H1 (cell line): ENCODE measurements around the gene C6orf52. TPM values are rescaled to one million over a fixed set of nuclear protein-coding genes. Genes with fewer than 3 reads are reported as not detected.

ENCODE experiments used
- CTCF ChIA-PET: fragments of 300-600 bp; sonication (Branson Sonifier 250); formaldehyde crosslinking; loops from one replicate; lab custom pipeline; 2021; ENCODE audit not compliant: partially characterized antibody; lab: Charles Lee
- POLR2A ChIA-PET: fragments of 300-600 bp; sonication (Branson Sonifier 250); formaldehyde crosslinking; loops from one replicate; lab custom pipeline; 2021; ENCODE audit warnings: inconsistent platforms; ENCODE audit not compliant: partially characterized antibody; lab: Charles Lee
- DNase-seq, 2 experiments: peaks; one replicate each; pipeline versions ENCODE4 v3.0.0 to v3.0.0-alpha.2; 2010 to 2022; ENCODE audit warnings: low spot score in 2 of 2, low read depth in 1 of 2, mixed read lengths in 1 of 2
- FAIRE-seq: peaks from 2 replicates; lab custom pipeline; 2011; peaks lifted over from hg19 to GRCh38; lab: Jason Lieb, UNC
- H2AFZ ChIP-seq: 2 replicates; pipeline ENCODE4 v1.8.1; 2012; ENCODE audit warnings: low read length, inconsistent platforms
- H2AK5ac ChIP-seq: 2 replicates; pipeline ENCODE4 v1.6.1; 2013; ENCODE audit warnings: low read depth, low read length
- H2BK120ac ChIP-seq: replicated peaks from 2 replicates; pipeline ENCODE3; 2013; ENCODE audit warnings: low read depth, low read length, inconsistent platforms
- H2BK12ac ChIP-seq: 2 replicates; pipeline ENCODE4 v1.6.1; 2013; ENCODE audit warnings: low read depth, low read length
- H2BK15ac ChIP-seq: 2 replicates; pipeline ENCODE4 v1.6.1; 2013; ENCODE audit warnings: low read length
- H2BK20ac ChIP-seq: 2 replicates; pipeline ENCODE4 v1.6.1; 2013; ENCODE audit warnings: low read length
- H2BK5ac ChIP-seq: 2 replicates; pipeline ENCODE4 v1.6.1; 2013; ENCODE audit warnings: low read depth, low read length
- H3K14ac ChIP-seq: 2 replicates; pipeline ENCODE4 v1.6.1; 2013; ENCODE audit warnings: inconsistent platforms; ENCODE audit not compliant: insufficient read length
- H3K18ac ChIP-seq: 2 replicates; pipeline ENCODE4 v1.6.1; 2013; ENCODE audit warnings: low read length; ENCODE audit errors: extremely low read depth
- H3K23ac ChIP-seq: 2 replicates; pipeline ENCODE4 v1.6.1; 2013; ENCODE audit warnings: inconsistent platforms; ENCODE audit not compliant: insufficient read length
- H3K23me2 ChIP-seq: 2 replicates; pipeline ENCODE4 v1.6.1; 2013; ENCODE audit warnings: low read depth, low read length
- H3K27ac ChIP-seq: 2 replicates; pipeline ENCODE4 v1.6.1; 2011; ENCODE audit warnings: low read depth, low read length, inconsistent platforms
- H3K27me3 ChIP-seq, 4 experiments: replicated peaks in 1 of 4; 1 replicate in 1 of 4; 2 replicates in 3 of 4; pipeline versions ENCODE4 v1.6.1 to v1.8.1; 2011 to 2013; ENCODE audit warnings: low read length in 3 of 4, mild to moderate bottlenecking in 3 of 4, inconsistent platforms in 2 of 4, mixed read lengths in 2 of 4, moderate library complexity in 1 of 4; ENCODE audit not compliant: control insufficient read depth in 3 of 4, insufficient read depth in 3 of 4; ENCODE audit errors: extremely low read depth in 1 of 4
- H3K36me3 ChIP-seq, 4 experiments: 2 replicates each; pipeline versions ENCODE4 v1.6.1 to v1.8.1; 2011 to 2013; ENCODE audit warnings: mild to moderate bottlenecking in 4 of 4, low read length in 3 of 4, moderate library complexity in 2 of 4, control low read depth in 1 of 4, inconsistent platforms in 1 of 4; ENCODE audit not compliant: insufficient read depth in 4 of 4, control insufficient read depth in 2 of 4
- H3K4ac ChIP-seq: replicated peaks from 2 replicates; pipeline ENCODE3; 2013; ENCODE audit warnings: low read length, low read depth, mixed read lengths, inconsistent platforms; ENCODE audit not compliant: insufficient read length
- H3K4me1 ChIP-seq, 4 experiments: replicated peaks in 1 of 4; 1 replicate in 1 of 4; 2 replicates in 3 of 4; pipeline versions ENCODE4 v1.6.1 to v1.8.1; 2011 to 2013; ENCODE audit warnings: low read length in 3 of 4, inconsistent platforms in 2 of 4, mixed read lengths in 1 of 4; ENCODE audit not compliant: insufficient read depth in 4 of 4, control insufficient read depth in 3 of 4
- H3K4me2 ChIP-seq, 2 experiments: 2 replicates each; pipeline versions ENCODE4 v1.6.1 to v1.8.1; 2011 to 2013; ENCODE audit warnings: low read depth in 2 of 2, low read length in 2 of 2, control low read depth in 1 of 2, inconsistent platforms in 1 of 2, mild to moderate bottlenecking in 1 of 2; ENCODE audit not compliant: insufficient read depth in 1 of 2
- H3K4me3 ChIP-seq, 4 experiments: fragments of 200-600, 300-600 bp in 1 of 4; sonication (generic), shearing (Covaris generic), sonication (Bioruptor Twin) in 1 of 4; 2 replicates each; pipeline versions ENCODE4 v1.5.1 to v1.8.1; 2011 to 2016; ENCODE audit warnings: low read length in 4 of 4, low read depth in 3 of 4, control low read depth in 2 of 4, inconsistent platforms in 2 of 4, mild to moderate bottlenecking in 2 of 4, mixed read lengths in 1 of 4, moderate library complexity in 1 of 4; ENCODE audit not compliant: insufficient read depth in 2 of 4; ENCODE audit errors: extremely low read depth in 1 of 4
- H3K56ac ChIP-seq: replicated peaks from 2 replicates; pipeline ENCODE3; 2013; ENCODE audit warnings: low read depth, mild to moderate bottlenecking, mixed read lengths, low read length, inconsistent platforms; ENCODE audit not compliant: insufficient read length
- H3K79me1 ChIP-seq: 2 replicates; pipeline ENCODE4 v1.6.1; 2013; ENCODE audit warnings: low read depth, low read length, control low read depth
- H3K79me2 ChIP-seq, 2 experiments: 2 replicates each; pipeline versions ENCODE4 v1.6.1 to v1.8.1; 2012 to 2013; ENCODE audit warnings: low read length in 2 of 2, mild to moderate bottlenecking in 2 of 2, inconsistent platforms in 1 of 2; ENCODE audit not compliant: insufficient read depth in 2 of 2, control insufficient read depth in 1 of 2
- H3K9ac ChIP-seq, 4 experiments: replicated peaks in 1 of 4; 1 replicate in 1 of 4; 2 replicates in 3 of 4; pipeline versions ENCODE4 v1.6.1 to v1.8.1; 2011 to 2013; ENCODE audit warnings: low read depth in 3 of 4, low read length in 3 of 4, control low read depth in 2 of 4, mild to moderate bottlenecking in 2 of 4, moderate library complexity in 2 of 4, inconsistent platforms in 1 of 4; ENCODE audit errors: extremely low read depth in 1 of 4
- H3K9me3 ChIP-seq, 2 experiments: 2 replicates each; pipeline versions ENCODE4 v1.6.1 to v1.8.1; 2012 to 2013; ENCODE audit warnings: mild to moderate bottlenecking in 2 of 2, moderate library complexity in 2 of 2, control low read depth in 1 of 2, inconsistent platforms in 1 of 2, low read depth in 1 of 2, low read length in 1 of 2, mixed read lengths in 1 of 2; ENCODE audit not compliant: insufficient read depth in 2 of 2
- H4K20me1 ChIP-seq, 2 experiments: replicated peaks in 1 of 2; 2 replicates each; pipeline versions ENCODE3 to v1.8.1; 2011 to 2013; ENCODE audit warnings: inconsistent platforms in 2 of 2, low read length in 2 of 2, mild to moderate bottlenecking in 1 of 2; ENCODE audit not compliant: insufficient read depth in 2 of 2, control insufficient read depth in 1 of 2
- H4K5ac ChIP-seq: 2 replicates; pipeline ENCODE4 v1.6.1; 2013; ENCODE audit warnings: low read length, low read depth, mixed read lengths, inconsistent platforms; ENCODE audit not compliant: insufficient read length
- H4K8ac ChIP-seq: 2 replicates; pipeline ENCODE4 v1.8.0; 2013; ENCODE audit warnings: mild to moderate bottlenecking, moderate library complexity, low read length, inconsistent platforms; ENCODE audit not compliant: insufficient read depth; ENCODE audit errors: extremely low read depth
- H4K91ac ChIP-seq: replicated peaks from 2 replicates; pipeline ENCODE3; 2013; ENCODE audit warnings: low read length, mixed read lengths, inconsistent platforms; ENCODE audit not compliant: insufficient read length
- ATF3 ChIP-seq: IDR thresholded peaks from 2 replicates; pipeline ENCODE4 v1.6.1; 2011; ENCODE audit warnings: low read depth, mild to moderate bottlenecking, low read length; ENCODE audit not compliant: insufficient read depth
- BCL11A ChIP-seq, 2 experiments: IDR thresholded peaks; one replicate each; pipeline ENCODE4 v1.6.1; 2011; ENCODE audit warnings: low read depth in 2 of 2, low read length in 2 of 2, mild to moderate bottlenecking in 2 of 2
- EGR1 ChIP-seq: IDR thresholded peaks from 2 replicates; pipeline ENCODE4 v1.6.1; 2011; ENCODE audit warnings: low read depth, low read length, borderline replicate concordance
- KDM5A ChIP-seq: fragments of 200-600 bp; IDR thresholded peaks from 2 replicates; pipeline ENCODE4 v1.7.1; 2012; ENCODE audit warnings: mild to moderate bottlenecking, low read length, inconsistent platforms, mixed read lengths
- PHF8 ChIP-seq: fragments of 200-600 bp; sonication (generic); conservative IDR thresholded peaks from 2 replicates; pipeline ENCODE4 v1.7.1; 2012; ENCODE audit warnings: low read depth, mild to moderate bottlenecking, inconsistent platforms, low read length, moderate library complexity
- POLR2AphosphoS5 ChIP-seq: IDR thresholded peaks from 2 replicates; pipeline ENCODE4 v1.6.1; 2011; ENCODE audit warnings: low read depth, low read length
- RAD21 ChIP-seq, 2 experiments: IDR thresholded peaks in 1 of 2; conservative IDR thresholded peaks in 1 of 2; 2 replicates each; pipeline ENCODE4 v1.6.1; 2011; ENCODE audit warnings: low read depth in 2 of 2, low read length in 2 of 2, improper control_type of control experiment in 1 of 2, inconsistent platforms in 1 of 2, mild to moderate bottlenecking in 1 of 2, moderate library complexity in 1 of 2
- RBBP5 ChIP-seq: IDR thresholded peaks from 2 replicates; pipeline ENCODE4 v1.7.1; 2012; ENCODE audit warnings: low read depth, mild to moderate bottlenecking, inconsistent platforms, low read length, moderate library complexity, borderline replicate concordance
- SP1 ChIP-seq: IDR thresholded peaks from 2 replicates; pipeline ENCODE4 v1.6.1; 2011; ENCODE audit warnings: low read depth, low read length
- USF2 ChIP-seq: IDR thresholded peaks from 2 replicates; pipeline ENCODE4 v1.6.1; 2011; ENCODE audit warnings: low read length, improper control_type of control experiment
- WGBS, 2 experiments: shearing (Covaris generic) in 1 of 2; methylation state at CpG; one replicate each; pipeline versions ENCODE4 v1.1.6 to v1.1.7; 2013 to 2015; ENCODE audit warnings: low lambda C conversion rate in 2 of 2, mixed read lengths in 2 of 2, inconsistent platforms in 1 of 2, low coverage in 1 of 2, missing lambda C conversion rate in 1 of 2; ENCODE audit not compliant: insufficient replicate concordance in 2 of 2, insufficient coverage in 1 of 2, insufficient read length in 1 of 2; ENCODE audit errors: extremely low coverage in 1 of 2, missing lambda C conversion rate in 1 of 2; 5-methylcytosine and 5-hydroxymethylcytosine counted together
- polyA plus RNA-seq, 7 experiments: library from polyadenylated mRNA; depleted of rRNA in 3 of 7; stranded (reverse) in 5 of 7; unstranded in 2 of 7; fragments of >200 nt in 5 of 7; fragments of 200-250 nt in 2 of 7; gene quantifications; 1 replicate in 5 of 7; 2 replicates in 1 of 7; 4 replicates in 1 of 7; pipeline versions ENCODE4 v1.2.1 to v1.2.3, GENCODE V29; 2011 to 2013; ENCODE audit warnings: missing spikeins in 2 of 7, mixed read lengths in 2 of 7
- total RNA-seq: library from RNA; stranded (reverse); fragmentation: NEBNext Ultra II Directional; extraction: Animal tissue kit (Norgen Biotek cat#: 25700); gene quantifications from 2 replicates; pipeline ENCODE4 v1.2.1, GENCODE V29; 2021

C6orf52 gene
- total and polyA plus RNA-seq, 2 of the 8 experiments (the other 6 are each of a cell fraction or from before 2014, with no cell fraction given) = 1.5 to 3.1 TPM

- no peak overlapping the region for H2AFZ ChIP-seq
- H2BK5ac ChIP-seq = no peak overlapping the region
- no peak for DNase-seq
- H3K9me3 ChIP-seq = no peaks in the 10 kb centered on the region
- no peak overlapping the region for H2BK15ac ChIP-seq
- H3K4me1 ChIP-seq = no peaks in the 10 kb centered on the region; a peak in 1 of 7 replicates
- no peak overlapping the region for H3K4me2 ChIP-seq
- H2AK5ac ChIP-seq = no peak overlapping the region
- no peak overlapping the region for H3K4ac ChIP-seq
- no peak overlapping the region for H3K18ac ChIP-seq
- no peaks in the 10 kb centered on the region for H4K20me1 ChIP-seq
- H3K56ac ChIP-seq = no peak overlapping the region
- FAIRE-seq = no peak
- peaks cover 4% of the 10 kb centered on the region; the same call in 1 of the 2 replicates for H3K23me2 ChIP-seq
- no peak overlapping the region for H3K9ac ChIP-seq
- no peak overlapping the region for H2BK20ac ChIP-seq
- no peaks in the 10 kb centered on the region; a peak in 1 of 7 replicates for H3K27me3 ChIP-seq
- H3K4me3 ChIP-seq = no peak overlapping the region
- no peak overlapping the region for H3K14ac ChIP-seq
- H3K27ac ChIP-seq = no peak overlapping the region
- no peak overlapping the region for H3K23ac ChIP-seq
- ChIA-PET CTCF (interaction anchor here (1.4 kb wide), 1 partner anchor 19 kb away, joined by 3 read pairs; no protein-coding TSS in a partner anchor), POLR2A (interaction anchor here (1.2 to 2.9 kb wide), 3 partner anchors 10 to 21 kb away, joined by 3 to 15 read pairs (median 5); partner anchors contain the start of gene TMEM14C)
- H3K79me1 ChIP-seq = no peaks in the 10 kb centered on the region
- H2BK12ac ChIP-seq = no peak overlapping the region
- H4K91ac ChIP-seq = no peak overlapping the region
- no peak overlapping the region for H4K8ac ChIP-seq
- H3K79me2 ChIP-seq = peaks cover 4 to 9% of the 10 kb centered on the region in 2 experiments
- peaks cover 0 to 3% (median 0%) of the 10 kb centered on the region in 4 experiments; a peak in 1 of 8 replicates for H3K36me3 ChIP-seq
- 89% methylated on average over 6 of the region's 6 CpGs; no CpG with 5 or more reads in 1 of the 2 experiments for WGBS, 2 experiments
- no peak overlapping the region for H4K5ac ChIP-seq
- no peak overlapping the region for H2BK120ac ChIP-seq
- no peak for TF ChIP-seq EGR1
- no peak for TF ChIP-seq PHF8
- TF ChIP-seq RBBP5 = no peak
- TF ChIP-seq RAD21 (IDR thresholded peaks at IDR 0.05 in 1 of 2, conservative IDR thresholded peaks at IDR 0.05 in 1 of 2; ENCODE audit: low read depth in 2 of 2, low read length in 2 of 2) = no peak
- no peak for TF ChIP-seq POLR2AphosphoS5
- TF ChIP-seq SP1 = no peak
- no peak for TF ChIP-seq ATF3
- no peak for TF ChIP-seq USF2
- no peak for TF ChIP-seq KDM5A
- TF ChIP-seq BCL11A (IDR thresholded peaks at IDR 0.05; ENCODE audit: low read depth in 2 of 2, low read length in 2 of 2) = no peak
Measured at GRCh38 chr6:10743515-10743914, 49.1 kb upstream of the C6orf52 start.
